Lower leg skin (tissue), 4 donors: ENCODE data around the gene CNTN3. TPM values are rescaled to one million over a fixed set of nuclear protein-coding genes. Genes with fewer than 3 reads are reported as not detected.

Experiments used
- DNase-seq, 2 donors: peaks; one replicate each; pipeline ENCODE4 v3.0.0-alpha.2; 2019; ENCODE audit warnings: low spot score in 2 of 2
- H3K4me3 ChIP-seq: fragments of 200-600 bp; sonication (generic); 2 replicates; pipeline ENCODE4 v1.5.1; 2017; ENCODE audit warnings: mild to moderate bottlenecking, low read depth; ENCODE audit not compliant: poor library complexity, severe bottlenecking
- POLR2A ChIP-seq, 2 donors: fragments of 450-650 bp; IDR thresholded peaks; one replicate each; pipeline ENCODE4 v1.6.1; 2016 to 2017; ENCODE audit warnings: antibody characterized with exemption in 2 of 2, mild to moderate bottlenecking in 1 of 2, moderate library complexity in 1 of 2
- WGBS, 2 donors: methylation state at CpG; one replicate each; pipeline ENCODE4 v1.1.5; 2018; 5-methylcytosine and 5-hydroxymethylcytosine counted together
- intact Hi-C: fragments of 100-400 bp; cut with DNase I; formaldehyde crosslinking; loops from one replicate; pipeline ENCODE4 v1.15.0; 2023; ENCODE audit warnings: low total_unique reads
- total RNA-seq, 4 donors: library from RNA; depleted of rRNA; stranded (reverse); fragments of >200 nt; gene quantifications; one replicate each; pipeline ENCODE4 v1.1.0, GENCODE V29; 2016
- TF ChIP-seq, protein P1 (sequence below), 3 donors: fragments of 450-650 bp; IDR thresholded peaks; one replicate each; pipeline ENCODE4 v1.5.1; 2016; ENCODE audit warnings: antibody characterized with exemption in 3 of 3, mild to moderate bottlenecking in 3 of 3, moderate library complexity in 2 of 3

The CNTN3 gene
- 1 to 10 TPM in 1 of 4 donors, under 1 TPM in 3; 0.15 to 1.9 (median 0.51) TPM for total RNA-seq

DNA sequence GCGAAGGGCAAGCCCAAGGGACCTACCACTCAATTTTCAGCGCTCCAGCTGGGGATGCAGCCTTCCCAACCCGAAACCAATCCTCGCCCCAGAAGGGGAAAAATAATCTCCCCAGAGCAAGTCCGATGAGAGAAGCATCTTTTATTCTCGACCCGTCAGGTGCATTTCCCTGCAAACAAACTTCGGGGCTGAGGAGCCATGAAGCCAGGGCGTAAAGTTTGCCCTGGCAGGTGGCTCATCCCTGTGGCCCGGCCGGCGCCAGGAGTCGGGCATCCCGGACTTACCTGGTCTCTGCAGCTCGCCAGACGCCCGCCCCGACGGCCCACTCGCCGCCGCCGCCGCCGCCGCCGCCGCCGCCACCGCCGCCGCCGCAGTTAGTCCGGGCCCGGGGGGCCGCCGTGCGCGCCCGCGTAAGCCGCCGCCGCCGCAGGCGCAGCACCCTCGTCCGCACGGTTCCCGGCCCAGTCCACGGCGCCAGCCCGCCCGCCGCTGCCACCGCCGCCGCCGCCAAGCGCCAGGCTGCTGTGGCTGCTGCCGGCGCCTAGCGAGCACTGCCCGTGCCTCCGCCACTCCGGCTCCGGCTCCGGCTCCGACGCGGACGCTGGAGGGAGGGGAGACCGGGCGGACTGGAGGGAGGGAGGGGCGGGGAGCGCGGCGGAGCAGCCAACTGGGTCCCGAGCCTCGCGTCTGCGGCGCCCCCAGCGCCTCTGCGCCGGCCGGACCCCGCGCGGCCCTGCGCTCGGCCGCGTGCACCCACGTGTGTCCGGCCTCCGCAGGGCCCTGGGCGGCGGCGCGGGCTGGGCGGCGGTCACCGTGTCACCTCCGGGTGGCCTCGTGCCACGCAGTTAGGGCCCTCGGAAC lies at the start of gene CNTN3:
TSS of gene CNTN3 (minus strand) at position 553 of the 861 bp plus-strand sequence. CDS start 93,547 bp downstream, outside the sequence.
- no peak for DNase-seq
- H3K4me3 ChIP-seq, result peak within 1 kb of the TSS; percentile 17
- TF ChIP-seq, protein P1, sequence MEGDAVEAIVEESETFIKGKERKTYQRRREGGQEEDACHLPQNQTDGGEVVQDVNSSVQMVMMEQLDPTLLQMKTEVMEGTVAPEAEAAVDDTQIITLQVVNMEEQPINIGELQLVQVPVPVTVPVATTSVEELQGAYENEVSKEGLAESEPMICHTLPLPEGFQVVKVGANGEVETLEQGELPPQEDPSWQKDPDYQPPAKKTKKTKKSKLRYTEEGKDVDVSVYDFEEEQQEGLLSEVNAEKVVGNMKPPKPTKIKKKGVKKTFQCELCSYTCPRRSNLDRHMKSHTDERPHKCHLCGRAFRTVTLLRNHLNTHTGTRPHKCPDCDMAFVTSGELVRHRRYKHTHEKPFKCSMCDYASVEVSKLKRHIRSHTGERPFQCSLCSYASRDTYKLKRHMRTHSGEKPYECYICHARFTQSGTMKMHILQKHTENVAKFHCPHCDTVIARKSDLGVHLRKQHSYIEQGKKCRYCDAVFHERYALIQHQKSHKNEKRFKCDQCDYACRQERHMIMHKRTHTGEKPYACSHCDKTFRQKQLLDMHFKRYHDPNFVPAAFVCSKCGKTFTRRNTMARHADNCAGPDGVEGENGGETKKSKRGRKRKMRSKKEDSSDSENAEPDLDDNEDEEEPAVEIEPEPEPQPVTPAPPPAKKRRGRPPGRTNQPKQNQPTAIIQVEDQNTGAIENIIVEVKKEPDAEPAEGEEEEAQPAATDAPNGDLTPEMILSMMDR (IDR thresholded peaks at IDR 0.05), result no peak
- TF ChIP-seq POLR2A (IDR thresholded peaks at IDR 0.05), result no peak
- intact Hi-C loops, result no loop called here
- WGBS, 2 donors, result 2 to 3% methylated on average over 23 to 63 of the region's 108 CpGs

DNA sequence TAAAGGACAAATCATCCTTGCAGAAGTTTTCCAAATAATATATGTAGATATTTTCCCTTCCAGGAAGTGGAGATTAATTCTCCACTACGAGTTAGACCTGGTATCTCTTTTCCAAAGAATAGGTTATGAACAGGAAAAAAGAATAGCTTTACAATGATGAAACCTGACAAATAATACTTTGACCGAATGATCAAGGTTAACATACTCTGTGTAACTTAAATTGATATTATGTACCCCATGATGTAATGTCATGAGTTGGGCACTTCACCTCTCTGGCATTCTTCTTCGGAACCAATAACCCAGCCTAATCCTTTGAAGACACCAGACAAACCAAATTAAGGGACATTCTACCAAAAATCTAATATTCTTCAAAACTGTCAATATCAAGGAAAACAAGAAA lies 48.7 kb upstream of the CNTN3 start:
- DNase-seq, result no peak
- WGBS, 2 donors, result 78 to 85% methylated on average over 3 of the region's 3 CpGs
- no peak overlapping the region for H3K4me3 ChIP-seq
- TF ChIP-seq, protein P1 (IDR thresholded peaks at IDR 0.05), result no peak
- intact Hi-C loops, result no loop called here

GRCh38 chr3:74661672-74662071 lies 47.2 kb upstream of the CNTN3 start:
- no peak for DNase-seq
- intact Hi-C loops, result no loop called here
- H3K4me3 ChIP-seq, result no peak overlapping the region
- no peak for TF ChIP-seq POLR2A (IDR thresholded peaks at IDR 0.05)
- TF ChIP-seq, protein P1 (IDR thresholded peaks at IDR 0.05), result no peak

GRCh38 chr3:74651885-74652284 lies 37.4 kb upstream of the CNTN3 start:
- DNase-seq, result no peak
- WGBS, 2 donors, result 49 to 53% methylated on average over 2 of the region's 2 CpGs
- intact Hi-C loops, result no loop called here
- H3K4me3 ChIP-seq, result no peak overlapping the region
- no peak for TF ChIP-seq POLR2A (IDR thresholded peaks at IDR 0.05)
- TF ChIP-seq, protein P1 (IDR thresholded peaks at IDR 0.05), result no peak

GRCh38 chr3:74651292-74651691 lies 36.8 kb upstream of the CNTN3 start:
- 15 to 16% methylated on average over 2 of the region's 2 CpGs for WGBS, 2 donors
- H3K4me3 ChIP-seq, result no peak overlapping the region
- intact Hi-C loops, result no loop called here
- no peak for DNase-seq
- TF ChIP-seq, protein P1 (IDR thresholded peaks at IDR 0.05), result no peak
- TF ChIP-seq POLR2A (IDR thresholded peaks at IDR 0.05), result no peak
